ENCODE results near the gene DNAJB9. TPM values are rescaled to one million over a fixed set of nuclear protein-coding genes. Genes with fewer than 3 reads are reported as not detected.
"Not testable (repeated sequence)": the region's sequence is repeated elsewhere in the genome, so short reads cannot be mapped to it uniquely, and the experiment has no call there.

DNAJB9 gene
- total RNA-seq, 2 experiments from 2014 or later, result 8.2 TPM

- H3K27me3 Mint-ChIP-seq (ENCODE audit: low read depth); CTCF ChIA-PET; H3K9me3 Mint-ChIP-seq; DNase-seq; H3K27ac Mint-ChIP-seq; H3K4me1 Mint-ChIP-seq (ENCODE audit: low read depth); intact Hi-C loops (cut with micrococcal nuclease); H3K4me3 Mint-ChIP-seq; H3K36me3 Mint-ChIP-seq (ENCODE audit: low read depth): not testable (repeated sequence)
Observed at GRCh38 chr7:108538236-108538635, 31.4 kb upstream of the DNAJB9 start.

DNA sequence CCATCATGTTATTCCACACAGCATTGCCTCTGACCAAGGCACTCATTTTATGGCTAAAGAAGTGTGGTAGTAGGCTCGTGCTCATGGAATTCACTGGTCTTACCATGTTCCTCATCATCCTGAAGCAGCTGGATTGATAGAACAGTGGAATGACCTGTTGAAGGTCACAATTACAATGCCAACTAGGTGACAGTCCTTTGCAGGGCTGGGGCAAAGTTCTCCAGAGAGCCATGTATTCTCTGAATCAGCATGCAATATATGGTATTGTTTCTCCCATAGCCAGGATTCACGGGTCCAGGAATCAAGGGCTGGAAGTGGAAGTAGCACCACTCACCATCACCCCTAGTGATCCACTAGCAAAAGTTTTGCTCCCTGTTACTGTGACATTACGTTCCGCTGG, 31.0 kb upstream of the DNAJB9 start:
- H3K27me3 Mint-ChIP-seq (ENCODE audit: low read depth); H3K9me3 Mint-ChIP-seq; CTCF ChIA-PET; DNase-seq; H3K27ac Mint-ChIP-seq; H3K36me3 Mint-ChIP-seq (ENCODE audit: low read depth); H3K4me1 Mint-ChIP-seq (ENCODE audit: low read depth); intact Hi-C loops (cut with micrococcal nuclease); H3K4me3 Mint-ChIP-seq: not testable (repeated sequence)

GRCh38 chr7:108541478-108541877, 28.2 kb upstream of the DNAJB9 start:
- Mint-ChIP-seq H3K4me1 (ENCODE audit: low read depth) (no peaks in the 10 kb centered on the region), H3K27me3 (ENCODE audit: low read depth) (peaks cover 3% of the 10 kb centered on the region), H3K36me3 (ENCODE audit: low read depth) (no peaks in the 10 kb centered on the region), H3K27ac (no peak overlapping the region), H3K9me3 (no peaks in the 10 kb centered on the region), H3K4me3 (no peak overlapping the region)
- CTCF ChIA-PET, result no interaction called here
- intact Hi-C loops (cut with micrococcal nuclease), result no loop called here
- DNase-seq, result no peak

DNA sequence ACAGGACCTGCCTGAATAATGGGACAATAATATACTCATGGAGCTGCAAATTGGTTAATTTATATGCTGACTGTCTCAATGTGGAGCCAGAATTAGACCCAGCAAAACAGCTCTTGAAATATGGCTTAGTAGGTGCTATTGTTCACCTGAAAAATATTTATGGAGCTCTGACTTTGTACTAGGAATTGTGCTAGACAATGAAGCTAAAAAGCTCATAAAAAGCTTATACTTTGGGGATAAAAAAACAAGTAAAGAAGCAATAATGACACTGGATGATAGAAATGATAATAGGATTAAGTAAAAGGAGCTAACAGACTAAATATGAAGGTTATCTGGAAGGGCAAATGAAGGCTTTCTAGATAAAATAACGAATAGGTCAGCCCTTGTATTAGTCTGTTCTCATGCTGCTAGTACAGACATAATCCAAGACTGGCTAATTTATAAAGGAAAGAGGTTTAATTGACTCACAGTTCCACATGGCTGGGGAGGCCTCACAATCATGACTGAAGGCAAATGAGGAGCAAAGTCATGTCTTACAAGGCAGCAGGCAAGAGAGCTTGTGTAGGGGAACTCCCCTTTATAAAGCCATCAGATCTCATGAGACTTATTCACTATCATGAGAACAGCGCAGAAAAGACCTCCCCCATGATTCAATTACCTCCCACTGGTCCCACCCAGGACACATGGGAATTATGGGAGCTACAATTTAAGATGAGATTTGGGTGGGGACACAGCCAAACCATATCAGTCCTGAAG, 21.4 kb upstream of the DNAJB9 start:
- H3K27me3 Mint-ChIP-seq (ENCODE audit: low read depth); H3K4me3 Mint-ChIP-seq; H3K9me3 Mint-ChIP-seq; H3K36me3 Mint-ChIP-seq (ENCODE audit: low read depth); H3K4me1 Mint-ChIP-seq (ENCODE audit: low read depth); CTCF ChIA-PET; H3K27ac Mint-ChIP-seq; DNase-seq; intact Hi-C loops (cut with micrococcal nuclease): not testable (repeated sequence)

- intact Hi-C loops (cut with micrococcal nuclease); H3K4me1 Mint-ChIP-seq (ENCODE audit: low read depth); CTCF ChIA-PET; H3K4me3 Mint-ChIP-seq; DNase-seq; H3K27ac Mint-ChIP-seq; H3K27me3 Mint-ChIP-seq (ENCODE audit: low read depth): not testable (repeated sequence)
- Mint-ChIP-seq H3K9me3 (peaks cover 28% of the 10 kb centered on the region), H3K36me3 (ENCODE audit: low read depth) (peaks cover 29% of the 10 kb centered on the region)
Observed at GRCh38 chr7:108556665-108557064, 13.0 kb upstream of the DNAJB9 start.

DNA sequence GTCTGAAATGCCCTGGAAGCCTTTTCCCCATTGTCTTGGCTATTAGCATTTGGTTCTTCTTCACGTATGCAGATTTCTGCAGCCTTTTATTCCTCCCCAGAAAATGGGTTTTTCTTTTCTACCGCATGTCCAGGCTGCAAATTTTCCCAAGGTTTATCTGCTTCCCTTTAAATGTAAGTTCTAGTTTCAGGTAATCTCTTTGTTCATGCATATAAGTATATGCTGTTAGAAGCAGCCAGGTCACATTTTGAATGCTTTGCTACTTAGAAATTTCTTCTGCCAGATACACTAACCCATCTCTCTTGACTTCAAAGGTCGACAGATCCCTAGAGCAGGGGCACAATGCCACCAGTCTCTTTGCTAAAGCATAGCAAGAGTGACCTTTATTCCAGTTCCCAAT, 12.5 kb upstream of the DNAJB9 start:
- H3K27ac Mint-ChIP-seq, result no peak overlapping the region
- no peak overlapping the region for H3K4me3 Mint-ChIP-seq
- no peaks in the 10 kb centered on the region for H3K4me1 Mint-ChIP-seq (ENCODE audit: low read depth)
- H3K27me3 Mint-ChIP-seq (ENCODE audit: low read depth), result no peaks in the 10 kb centered on the region
- H3K36me3 Mint-ChIP-seq (ENCODE audit: low read depth), result peaks cover 30% of the 10 kb centered on the region
- no peak for DNase-seq
- H3K9me3 Mint-ChIP-seq, result peaks cover 28% of the 10 kb centered on the region
- intact Hi-C loops (cut with micrococcal nuclease), result no loop called here
- CTCF ChIA-PET, result no interaction called here

GRCh38 chr7:108557617-108558016, 12.1 kb upstream of the DNAJB9 start:
- Mint-ChIP-seq H3K9me3 (peaks cover 28% of the 10 kb centered on the region), H3K36me3 (ENCODE audit: low read depth) (peaks cover 32% of the 10 kb centered on the region), H3K4me3 (no peak overlapping the region), H3K27ac (no peak overlapping the region), H3K4me1 (ENCODE audit: low read depth) (no peaks in the 10 kb centered on the region), H3K27me3 (ENCODE audit: low read depth) (no peaks in the 10 kb centered on the region)
- CTCF ChIA-PET, result no interaction called here
- intact Hi-C loops (cut with micrococcal nuclease), result no loop called here
- no peak for DNase-seq

GRCh38 chr7:108559253-108559652, 10.4 kb upstream of the DNAJB9 start:
- Mint-ChIP-seq H3K27me3 (ENCODE audit: low read depth) (no peaks in the 10 kb centered on the region), H3K27ac (no peak overlapping the region), H3K4me3 (no peak overlapping the region), H3K4me1 (ENCODE audit: low read depth) (no peaks in the 10 kb centered on the region), H3K36me3 (ENCODE audit: low read depth) (peaks cover 36% of the 10 kb centered on the region), H3K9me3 (peaks cover 28% of the 10 kb centered on the region)
- CTCF ChIA-PET, result no interaction called here
- DNase-seq, result no peak
- intact Hi-C loops (cut with micrococcal nuclease), result no loop called here

DNA sequence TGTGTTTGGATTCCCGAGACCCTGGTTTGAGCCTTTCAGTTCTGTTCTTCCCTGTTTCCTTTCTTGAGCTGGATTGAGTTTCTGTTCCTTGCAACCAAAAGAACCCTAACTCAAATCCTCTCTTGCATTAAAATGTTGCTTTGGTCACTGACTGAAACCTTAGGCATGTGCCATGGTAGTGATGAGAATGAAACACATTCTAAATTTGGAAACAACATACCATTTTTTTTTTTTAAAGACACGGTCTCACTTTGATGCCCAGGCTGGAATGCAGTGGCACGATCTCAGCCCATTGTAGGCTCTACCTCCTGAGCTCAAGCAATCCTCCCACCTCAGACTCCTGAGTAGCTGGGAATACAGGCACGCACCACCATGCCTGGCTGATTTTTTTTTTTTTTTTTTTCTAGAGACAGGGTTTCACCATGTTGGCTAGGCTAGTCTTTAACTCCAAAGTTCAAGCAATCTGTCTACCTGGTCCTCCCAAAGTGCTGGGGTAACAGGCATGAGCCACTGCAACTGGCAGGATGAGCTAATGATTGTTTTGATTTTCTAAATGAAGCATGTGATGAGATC, 8.5 kb upstream of the DNAJB9 start:
- peaks cover 52% of the 10 kb centered on the region for H3K36me3 Mint-ChIP-seq (ENCODE audit: low read depth)
- intact Hi-C loops (cut with micrococcal nuclease), result no loop called here
- H3K27me3 Mint-ChIP-seq (ENCODE audit: low read depth), result no peaks in the 10 kb centered on the region
- H3K4me1 Mint-ChIP-seq (ENCODE audit: low read depth), result peaks cover 3% of the 10 kb centered on the region
- H3K27ac Mint-ChIP-seq, result no peak overlapping the region
- peaks cover 31% of the 10 kb centered on the region for H3K9me3 Mint-ChIP-seq
- DNase-seq, result no peak
- CTCF ChIA-PET, result no interaction called here
- no peak overlapping the region for H3K4me3 Mint-ChIP-seq

- H3K9me3 Mint-ChIP-seq, result peaks cover 7% of the 10 kb centered on the region
- H3K4me1 Mint-ChIP-seq (ENCODE audit: low read depth), result peaks cover 26% of the 10 kb centered on the region
- H3K4me3 Mint-ChIP-seq, result no peak overlapping the region
- no peak for DNase-seq
- H3K27me3 Mint-ChIP-seq (ENCODE audit: low read depth), result no peaks in the 10 kb centered on the region
- H3K36me3 Mint-ChIP-seq (ENCODE audit: low read depth), result peaks cover 37% of the 10 kb centered on the region
- no peak overlapping the region for H3K27ac Mint-ChIP-seq
- intact Hi-C loops (cut with micrococcal nuclease), result loop anchor here (2.0 kb wide), 1 partner anchor 19 kb away; no protein-coding TSS in a partner anchor
- CTCF ChIA-PET, result no interaction called here
Observed at GRCh38 chr7:108565987-108566386, 3.7 kb upstream of the DNAJB9 start.

- H3K4me3 Mint-ChIP-seq, result peak overlapping the region; percentile 98
- no peaks in the 10 kb centered on the region for H3K27me3 Mint-ChIP-seq (ENCODE audit: low read depth)
- intact Hi-C loops (cut with micrococcal nuclease), result loop anchor here (1.0 to 2.0 kb wide), 5 partner anchors 39 to 1400 kb away; partner anchors contain the start of genes HBP1, NRCAM and PNPLA8
- H3K27ac Mint-ChIP-seq, result peak overlapping the region; percentile 99
- peak; percentile 59 for DNase-seq
- CTCF ChIA-PET, result no interaction called here
- H3K36me3 Mint-ChIP-seq (ENCODE audit: low read depth), result peaks cover 40% of the 10 kb centered on the region
- H3K9me3 Mint-ChIP-seq, result peaks cover 2% of the 10 kb centered on the region
- peaks cover 46% of the 10 kb centered on the region for H3K4me1 Mint-ChIP-seq (ENCODE audit: low read depth)
Observed at GRCh38 chr7:108568801-108569380, 783 bp upstream of the DNAJB9 start.

DNA sequence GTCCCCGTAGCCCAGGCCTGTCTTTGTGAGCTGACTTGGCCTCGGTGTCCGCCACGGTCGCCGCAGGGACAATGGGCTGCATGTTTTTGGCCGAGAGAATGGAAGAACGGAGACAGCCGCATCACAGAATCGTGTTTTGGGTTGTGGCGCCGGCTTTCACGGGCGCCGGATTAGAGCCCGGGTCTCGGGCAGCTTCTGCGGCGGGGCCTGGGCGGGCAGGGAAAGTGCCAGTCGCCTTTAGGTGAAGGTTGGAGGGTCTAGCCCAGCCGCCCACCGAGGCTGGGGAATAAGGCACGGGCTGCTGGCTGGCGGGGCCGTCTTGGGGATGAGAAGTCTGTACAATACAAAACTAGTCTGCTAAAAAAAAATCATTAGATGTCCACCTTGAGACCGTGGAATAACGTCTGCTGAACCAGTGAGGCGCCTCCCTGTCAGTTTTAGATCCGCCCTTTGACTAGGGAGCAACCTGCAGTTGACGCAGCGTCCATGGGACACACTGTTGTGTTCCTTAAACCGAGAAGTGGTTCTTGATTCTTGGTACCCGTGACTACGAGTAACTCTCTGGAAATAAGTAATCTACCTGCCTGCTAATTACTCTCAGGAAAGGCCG, 577 bp downstream of the DNAJB9 start:
- DNase-seq, result peak; percentile 70
- H3K27me3 Mint-ChIP-seq (ENCODE audit: low read depth), result no peaks in the 10 kb centered on the region
- peaks cover 34% of the 10 kb centered on the region for H3K36me3 Mint-ChIP-seq (ENCODE audit: low read depth)
- H3K4me3 Mint-ChIP-seq, result peak overlapping the region; percentile 98
- peaks cover 2% of the 10 kb centered on the region for H3K9me3 Mint-ChIP-seq
- H3K4me1 Mint-ChIP-seq (ENCODE audit: low read depth), result peaks cover 49% of the 10 kb centered on the region
- intact Hi-C loops (cut with micrococcal nuclease), result loop anchor here (5.0 kb wide), 1 partner anchor 258 kb away; no protein-coding TSS in a partner anchor
- CTCF ChIA-PET, result no interaction called here
- H3K27ac Mint-ChIP-seq, result peak overlapping the region; percentile 99
